GM23338 (cell line): ENCODE data around the gene STON1. TPM values are rescaled to one million over a fixed set of nuclear protein-coding genes. Genes with fewer than 3 reads are reported as not detected.

Experiments used
- ATAC-seq: fragments of 200-7000 bp; cut with Tn5 transposase; 3 replicates; pipeline ENCODE4 v1.9.1; 2020
- DNase-seq: peaks from one replicate; pipeline ENCODE4 v3.0.0-alpha.2; 2015; ENCODE audit warnings: low spot score
- H2AFZ ChIP-seq: fragments of 200-600 bp; sonication (generic); 2 replicates; pipeline ENCODE4 v1.8.0; 2016; ENCODE audit warnings: antibody characterized with exemption, mild to moderate bottlenecking, moderate library complexity
- H3F3A ChIP-seq: fragments of 200-600 bp; sonication (generic); replicated peaks from 2 replicates; pipeline ENCODE4 v1.8.0; 2017; ENCODE audit warnings: antibody characterized with exemption, mixed run types, low read depth
- H3K27ac ChIP-seq: fragments of 200-600 bp; sonication (generic); 2 replicates; pipeline ENCODE4 v1.6.1; 2016; ENCODE audit warnings: low read depth
- H3K27me3 ChIP-seq: fragments of 200-600 bp; sonication (generic); 2 replicates; pipeline ENCODE4 v1.8.0; 2016; ENCODE audit warnings: mild to moderate bottlenecking, mixed run types, moderate library complexity; ENCODE audit not compliant: insufficient read depth
- H3K36me3 ChIP-seq: fragments of 200-600 bp; sonication (generic); 2 replicates; pipeline ENCODE4 v1.8.0; 2016; ENCODE audit warnings: mild to moderate bottlenecking; ENCODE audit not compliant: insufficient read depth
- H3K4me1 ChIP-seq: fragments of 200-600 bp; sonication (generic); 2 replicates; pipeline ENCODE4 v1.8.0; 2016; ENCODE audit warnings: mild to moderate bottlenecking, moderate library complexity; ENCODE audit not compliant: insufficient read depth
- H3K4me2 ChIP-seq: fragments of 200-600 bp; sonication (generic); 2 replicates; pipeline ENCODE4 v1.7.1; 2017; ENCODE audit warnings: mixed run types
- H3K4me3 ChIP-seq: fragments of 200-600 bp; sonication (generic); 2 replicates; pipeline ENCODE4 v1.6.1; 2016; ENCODE audit warnings: mixed run types
- H3K79me2 ChIP-seq: fragments of 200-600 bp; sonication (generic); replicated peaks from 2 replicates; pipeline ENCODE4 v1.8.0; 2017; ENCODE audit warnings: mild to moderate bottlenecking; ENCODE audit not compliant: insufficient read depth
- H3K9me2 ChIP-seq: fragments of 200-600 bp; sonication (generic); 2 replicates; pipeline ENCODE4 v1.8.0; 2017; ENCODE audit not compliant: insufficient read depth
- H4K20me1 ChIP-seq: fragments of 200-600 bp; sonication (generic); replicated peaks from 2 replicates; pipeline ENCODE4 v1.8.0; 2017; ENCODE audit warnings: mild to moderate bottlenecking; ENCODE audit not compliant: insufficient read depth
- H3K27ac Mint-ChIP-seq: 2 replicates; pipeline ENCODE4 v1.8.0; 2020; ENCODE audit warnings: inconsistent platforms, mild to moderate bottlenecking, moderate library complexity, mixed read lengths
- H3K27me3 Mint-ChIP-seq: 3 replicates; pipeline ENCODE4 v1.8.0; 2022; ENCODE audit warnings: low read depth, mild to moderate bottlenecking, moderate library complexity, mixed read lengths, inconsistent platforms; ENCODE audit not compliant: insufficient read depth, poor library complexity
- H3K36me3 Mint-ChIP-seq: 3 replicates; pipeline ENCODE4 v1.8.0; 2021; ENCODE audit warnings: low read depth, mild to moderate bottlenecking, inconsistent platforms, moderate library complexity, mixed read lengths
- H3K4me1 Mint-ChIP-seq: 3 replicates; pipeline ENCODE4 v1.8.0; 2020; ENCODE audit warnings: mild to moderate bottlenecking, inconsistent platforms, mixed read lengths
- H3K4me3 Mint-ChIP-seq: 3 replicates; pipeline ENCODE4 v1.8.0; 2021; ENCODE audit warnings: moderate library complexity, mild to moderate bottlenecking, inconsistent platforms, mixed read lengths
- H3K9me3 Mint-ChIP-seq: 3 replicates; pipeline ENCODE4 v1.8.0; 2020; ENCODE audit warnings: moderate library complexity, mild to moderate bottlenecking, inconsistent platforms, mixed read lengths
- EZH2phosphoT487 ChIP-seq: fragments of 200-600 bp; sonication (generic); IDR thresholded peaks from one replicate; pipeline ENCODE4 v1.8.1; 2018; ENCODE audit warnings: antibody characterized with exemption; ENCODE audit not compliant: unreplicated experiment
- ZNF114 ChIP-seq: fragments of 250-450 bp; sonication (Bioruptor Pico); IDR thresholded peaks from 2 replicates; pipeline ENCODE4 v1.5.0; 2020; ENCODE audit warnings: mild to moderate bottlenecking, moderate library complexity
- ZNF331 ChIP-seq: fragments of 250-450 bp; sonication (Bioruptor Pico); IDR thresholded peaks from 2 replicates; pipeline ENCODE4 v1.5.0; 2020; ENCODE audit warnings: low read depth, mild to moderate bottlenecking, moderate library complexity
- ZNF462 ChIP-seq: fragments of 250-450 bp; sonication (Bioruptor Pico); IDR thresholded peaks from 2 replicates; pipeline ENCODE4 v1.5.0; 2020; ENCODE audit warnings: mild to moderate bottlenecking, moderate library complexity
- polyA plus RNA-seq: library from polyadenylated mRNA; unstranded; fragments of >200 nt; fragmentation: Nextera tagmentation; extraction: Ambion mirVana; gene quantifications from 2 replicates; pipeline ENCODE4 v1.2.1, GENCODE V29; 2016
- total RNA-seq: library from RNA; depleted of rRNA; stranded (reverse); fragments of >200 nt; shearing (Covaris generic); gene quantifications from 2 replicates; pipeline ENCODE4 v1.2.3, GENCODE V29; 2014

The STON1 gene
- total and polyA plus RNA-seq, 2 experiments from 2014 or later: 5.4 to 14.4 TPM

- Histone ChIP-seq H3K4me1 (peaks cover 12% of the 10 kb centered on the region; the same call in 1 of the 2 replicates), H3F3A (no peaks in the 10 kb centered on the region), H3K27ac (peak overlapping the region; percentile 65; the same call in 1 of the 2 replicates), H3K9me2 (no peaks in the 10 kb centered on the region), H3K27me3 (no peaks in the 10 kb centered on the region), H3K4me3 (no peak overlapping the region), H3K4me2 (peak overlapping the region; percentile 55; the same call in 1 of the 2 replicates), H3K79me2 (no peaks in the 10 kb centered on the region), H3K36me3 (no peaks in the 10 kb centered on the region), H2AFZ (no peak overlapping the region), H4K20me1 (no peaks in the 10 kb centered on the region)
- Mint-ChIP-seq H3K27ac (peak overlapping the region; percentile 56; the same call in 1 of the 2 replicates), H3K4me1 (peaks cover 12% of the 10 kb centered on the region), H3K36me3 (peaks cover 20% of the 10 kb centered on the region), H3K27me3 (peaks cover 3% of the 10 kb centered on the region), H3K4me3 (no peak overlapping the region; the same call in 2 of the 3 replicates), H3K9me3 (peaks cover 21% of the 10 kb centered on the region)
- TF ChIP-seq ZNF462 (CRISPR knock-in tag) (peak; percentile 59; the same call in 1 of the 2 replicates), EZH2phosphoT487 (no peak), ZNF114 (no peak)
- ATAC-seq (peak; percentile 87), DNase-seq (peak; percentile 39)
Observed at GRCh38 chr2:48560546-48561209, 30.7 kb downstream of the STON1 start.

GRCh38 chr2:48562281-48562680 is 32.3 kb downstream of the STON1 start:
- Mint-ChIP-seq H3K27me3 (peaks cover 3% of the 10 kb centered on the region), H3K36me3 (peaks cover 20% of the 10 kb centered on the region), H3K4me1 (peaks cover 18% of the 10 kb centered on the region), H3K4me3 (no peak overlapping the region), H3K27ac (no peak overlapping the region), H3K9me3 (peaks cover 21% of the 10 kb centered on the region)
- DNase-seq (no peak), ATAC-seq (no peak)
- Histone ChIP-seq H3K79me2 (no peaks in the 10 kb centered on the region), H3K9me2 (no peaks in the 10 kb centered on the region), H3K4me3 (no peak overlapping the region), H4K20me1 (no peaks in the 10 kb centered on the region), H2AFZ (no peak overlapping the region), H3K4me2 (no peak overlapping the region), H3K27me3 (no peaks in the 10 kb centered on the region), H3F3A (no peaks in the 10 kb centered on the region), H3K27ac (no peak overlapping the region), H3K4me1 (peaks cover 12% of the 10 kb centered on the region; the same call in 1 of the 2 replicates), H3K36me3 (no peaks in the 10 kb centered on the region)
- TF ChIP-seq ZNF331 (CRISPR knock-in tag): no peak
- TF ChIP-seq ZNF462 (CRISPR knock-in tag): no peak
